Measurements from ENCODE around the gene LRSAM1.

GRCh38 chr9:127535396-127535795, 84.1 kb downstream of the LRSAM1 start:
- TF ChIP-seq, protein P1, sequence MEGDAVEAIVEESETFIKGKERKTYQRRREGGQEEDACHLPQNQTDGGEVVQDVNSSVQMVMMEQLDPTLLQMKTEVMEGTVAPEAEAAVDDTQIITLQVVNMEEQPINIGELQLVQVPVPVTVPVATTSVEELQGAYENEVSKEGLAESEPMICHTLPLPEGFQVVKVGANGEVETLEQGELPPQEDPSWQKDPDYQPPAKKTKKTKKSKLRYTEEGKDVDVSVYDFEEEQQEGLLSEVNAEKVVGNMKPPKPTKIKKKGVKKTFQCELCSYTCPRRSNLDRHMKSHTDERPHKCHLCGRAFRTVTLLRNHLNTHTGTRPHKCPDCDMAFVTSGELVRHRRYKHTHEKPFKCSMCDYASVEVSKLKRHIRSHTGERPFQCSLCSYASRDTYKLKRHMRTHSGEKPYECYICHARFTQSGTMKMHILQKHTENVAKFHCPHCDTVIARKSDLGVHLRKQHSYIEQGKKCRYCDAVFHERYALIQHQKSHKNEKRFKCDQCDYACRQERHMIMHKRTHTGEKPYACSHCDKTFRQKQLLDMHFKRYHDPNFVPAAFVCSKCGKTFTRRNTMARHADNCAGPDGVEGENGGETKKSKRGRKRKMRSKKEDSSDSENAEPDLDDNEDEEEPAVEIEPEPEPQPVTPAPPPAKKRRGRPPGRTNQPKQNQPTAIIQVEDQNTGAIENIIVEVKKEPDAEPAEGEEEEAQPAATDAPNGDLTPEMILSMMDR (optimal IDR thresholded peaks at IDR 0.05 in 1 of 3, IDR thresholded peaks at IDR 0.05 in 1 of 3, conservative IDR thresholded peaks at IDR 0.05 in 1 of 3; ENCODE audit: extremely low read depth in 1 of 3, insufficient read depth in 2 of 3, low read length in 3 of 3) = no peak
- no peak for TF ChIP-seq EZH2 (IDR thresholded peaks at IDR 0.05; ENCODE audit: low read length)
